ENCODE measurements around the gene CD55. TPM values are rescaled to one million over a fixed set of nuclear protein-coding genes. Genes with fewer than 3 reads are reported as not detected.

CD55 gene
- polyA plus RNA-seq, 1 donor from 2014 or later: 1.4 TPM

- TF ChIP-seq EP300 (conservative IDR thresholded peaks at IDR 0.05; ENCODE audit: poor library complexity, severe bottlenecking) (no peak), SMC3 (conservative IDR thresholded peaks at IDR 0.05; ENCODE audit: poor library complexity) (no peak), CTCF (IDR thresholded peaks at IDR 0.05; ENCODE audit: poor library complexity, severe bottlenecking) (no peak), RAD21 (conservative IDR thresholded peaks at IDR 0.05) (no peak), POLR2AphosphoS5 (IDR thresholded peaks at IDR 0.05) (no peak), REST (IDR thresholded peaks at IDR 0.05; ENCODE audit: borderline replicate concordance) (no peak), MXI1 (conservative IDR thresholded peaks at IDR 0.05; ENCODE audit: poor library complexity, severe bottlenecking) (no peak), EZH2 (IDR thresholded peaks at IDR 0.05; ENCODE audit: borderline replicate concordance, insufficient read depth, low read length, poor library complexity, severe bottlenecking) (no peak), TAF1 (IDR thresholded peaks at IDR 0.05; ENCODE audit: low read depth) (no peak)
- no peak overlapping the region for H3K4me3 ChIP-seq (ENCODE audit: low read length)
- H3K79me2 ChIP-seq (replicated peaks; ENCODE audit: insufficient read depth, low read length): no peaks in the 10 kb centered on the region
- H3K9me3 ChIP-seq (ENCODE audit: low read length): no peaks in the 10 kb centered on the region
- H4K20me1 ChIP-seq (ENCODE audit: insufficient read depth): no peaks in the 10 kb centered on the region
- H3K9me2 ChIP-seq (ENCODE audit: insufficient read depth, low read length): no peaks in the 10 kb centered on the region
- H3K4me2 ChIP-seq (ENCODE audit: low read length): no peak overlapping the region
- no peaks in the 10 kb centered on the region for H3K36me3 ChIP-seq (ENCODE audit: insufficient read depth, low read length)
- no peaks in the 10 kb centered on the region for H3F3A ChIP-seq (ENCODE audit: insufficient read depth, low read length, poor library complexity, severe bottlenecking)
- H3K27me3 ChIP-seq (ENCODE audit: insufficient read depth, low read depth, low read length): no peaks in the 10 kb centered on the region
- no peak overlapping the region for H3K9ac ChIP-seq (ENCODE audit: low read length)
- H3K27ac ChIP-seq (ENCODE audit: low read length): no peak overlapping the region
- no peak overlapping the region for H2AFZ ChIP-seq (ENCODE audit: low read depth, low read length)
These were observed 15.3 kb downstream of the CD55 start for GRCh38 chr1:207336559-207337467.

- no peak overlapping the region for H2AFZ ChIP-seq (ENCODE audit: low read depth, low read length)
- no peak overlapping the region for H3K27ac ChIP-seq (ENCODE audit: low read length)
- H3K4me3 ChIP-seq (ENCODE audit: low read length): no peak overlapping the region
- no peaks in the 10 kb centered on the region for H4K20me1 ChIP-seq (ENCODE audit: insufficient read depth)
- no peak overlapping the region for H3K9ac ChIP-seq (ENCODE audit: low read length)
- no peak for TF ChIP-seq CTCF (IDR thresholded peaks at IDR 0.05; ENCODE audit: poor library complexity, severe bottlenecking)
- no peak for TF ChIP-seq EP300 (conservative IDR thresholded peaks at IDR 0.05; ENCODE audit: poor library complexity, severe bottlenecking)
- no peak for TF ChIP-seq TAF1 (IDR thresholded peaks at IDR 0.05; ENCODE audit: low read depth)
- TF ChIP-seq SMC3 (conservative IDR thresholded peaks at IDR 0.05; ENCODE audit: poor library complexity): no peak
- no peak for TF ChIP-seq REST (IDR thresholded peaks at IDR 0.05; ENCODE audit: borderline replicate concordance)
- TF ChIP-seq RAD21 (conservative IDR thresholded peaks at IDR 0.05): no peak
- no peak for TF ChIP-seq POLR2AphosphoS5 (IDR thresholded peaks at IDR 0.05)
- TF ChIP-seq MXI1 (conservative IDR thresholded peaks at IDR 0.05; ENCODE audit: poor library complexity, severe bottlenecking): no peak
- no peak for TF ChIP-seq EZH2 (IDR thresholded peaks at IDR 0.05; ENCODE audit: borderline replicate concordance, insufficient read depth, low read length, poor library complexity, severe bottlenecking)
- no peaks in the 10 kb centered on the region for H3K36me3 ChIP-seq (ENCODE audit: insufficient read depth, low read length)
- no peaks in the 10 kb centered on the region for H3F3A ChIP-seq (ENCODE audit: insufficient read depth, low read length, poor library complexity, severe bottlenecking)
- no peak overlapping the region for H3K4me2 ChIP-seq (ENCODE audit: low read length)
- H3K9me3 ChIP-seq (ENCODE audit: low read length): no peaks in the 10 kb centered on the region
- no peaks in the 10 kb centered on the region for H3K79me2 ChIP-seq (replicated peaks; ENCODE audit: insufficient read depth, low read length)
- H3K9me2 ChIP-seq (ENCODE audit: insufficient read depth, low read length): no peaks in the 10 kb centered on the region
- no peaks in the 10 kb centered on the region for H3K27me3 ChIP-seq (ENCODE audit: insufficient read depth, low read depth, low read length)
These were observed 20.9 kb downstream of the CD55 start for GRCh38 chr1:207342332-207342731.

Measured in neural cell (in vitro differentiated cells).